Measurements from ENCODE around the gene ASIC2.

Gene ASIC2

DNA sequence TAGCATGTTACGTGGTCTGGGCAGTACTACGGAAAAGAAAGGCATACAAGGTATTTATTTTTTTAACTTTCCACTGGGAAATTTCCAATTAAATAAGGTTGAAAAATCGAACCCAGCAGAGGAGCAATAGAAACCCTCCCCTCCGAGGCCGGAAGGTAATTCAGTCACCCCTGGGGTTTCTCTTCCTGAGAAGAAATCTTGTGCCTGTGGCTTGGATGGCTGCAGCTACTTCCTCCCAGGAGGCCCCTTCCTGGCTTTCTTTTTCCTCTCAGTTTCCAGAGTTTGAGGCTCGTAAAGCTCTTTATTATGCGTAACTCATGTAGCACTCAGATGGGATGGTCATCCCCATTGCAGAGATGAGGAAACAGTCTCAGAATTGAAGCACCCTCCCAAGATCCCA is 140.3 kb downstream of the ASIC2 start:
- no peak for DNase-seq (ENCODE audit: low spot score)

DNA sequence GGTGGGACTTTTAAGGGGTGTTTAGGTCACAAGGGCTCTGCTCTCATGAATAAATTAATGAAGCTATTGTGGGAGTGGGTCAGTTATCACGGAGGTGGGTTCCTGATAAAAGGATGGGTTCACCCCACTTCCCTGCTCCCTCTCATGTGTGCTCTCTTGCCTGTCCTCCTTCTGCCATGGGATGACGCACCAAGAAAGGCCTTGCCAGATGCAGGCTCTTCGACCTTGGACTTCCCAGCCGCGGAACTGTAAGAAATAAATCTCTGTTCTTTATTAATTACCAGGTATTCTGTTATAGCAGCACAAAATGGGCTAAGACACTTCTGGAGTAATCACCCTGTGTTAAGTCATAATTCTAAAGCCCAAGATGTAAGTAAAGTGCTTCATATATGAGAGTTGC is 141.5 kb downstream of the ASIC2 start:
- no peak for DNase-seq (ENCODE audit: low spot score)

DNA sequence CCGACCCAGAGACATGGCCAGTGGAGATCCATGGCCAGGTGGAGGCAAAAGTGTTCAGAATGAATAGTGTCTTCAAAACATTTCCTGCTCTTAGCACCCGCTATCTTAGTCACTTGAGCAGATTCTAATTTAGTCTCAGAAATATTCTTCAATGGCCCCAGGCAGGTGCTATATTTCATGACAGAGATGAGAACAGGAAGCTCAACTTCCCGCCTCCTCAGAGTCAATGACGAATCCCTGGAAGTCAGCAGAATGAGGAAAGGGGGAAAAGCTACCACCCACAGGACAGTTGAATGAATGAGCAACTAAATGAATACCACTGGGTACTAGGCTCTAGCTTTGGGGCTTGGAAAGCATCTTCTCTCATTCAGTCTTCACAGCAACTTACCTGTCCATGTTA is 147.2 kb downstream of the ASIC2 start:
- DNase-seq (ENCODE audit: low spot score) = peak; percentile 21

DNA sequence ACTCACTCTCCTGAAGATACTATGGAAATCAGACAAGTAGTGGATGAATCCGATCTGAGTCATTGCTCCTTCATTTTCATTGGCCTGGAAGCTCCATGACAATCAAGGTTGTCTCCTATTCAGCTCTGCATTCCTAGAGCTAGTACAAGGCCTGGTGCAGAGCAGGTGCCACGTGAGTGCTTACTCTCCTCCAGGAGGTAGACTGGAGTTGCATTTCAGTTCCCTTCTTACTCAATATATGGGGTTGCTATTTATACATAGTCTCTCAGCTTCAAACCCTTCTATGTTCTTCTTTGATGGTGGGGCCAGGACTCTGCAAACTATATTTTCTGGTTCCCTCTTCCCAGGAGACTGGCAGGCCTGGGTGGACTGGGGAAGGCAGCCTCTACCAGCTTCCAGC is 148.3 kb downstream of the ASIC2 start:
- no peak for DNase-seq (ENCODE audit: low spot score)

DNA sequence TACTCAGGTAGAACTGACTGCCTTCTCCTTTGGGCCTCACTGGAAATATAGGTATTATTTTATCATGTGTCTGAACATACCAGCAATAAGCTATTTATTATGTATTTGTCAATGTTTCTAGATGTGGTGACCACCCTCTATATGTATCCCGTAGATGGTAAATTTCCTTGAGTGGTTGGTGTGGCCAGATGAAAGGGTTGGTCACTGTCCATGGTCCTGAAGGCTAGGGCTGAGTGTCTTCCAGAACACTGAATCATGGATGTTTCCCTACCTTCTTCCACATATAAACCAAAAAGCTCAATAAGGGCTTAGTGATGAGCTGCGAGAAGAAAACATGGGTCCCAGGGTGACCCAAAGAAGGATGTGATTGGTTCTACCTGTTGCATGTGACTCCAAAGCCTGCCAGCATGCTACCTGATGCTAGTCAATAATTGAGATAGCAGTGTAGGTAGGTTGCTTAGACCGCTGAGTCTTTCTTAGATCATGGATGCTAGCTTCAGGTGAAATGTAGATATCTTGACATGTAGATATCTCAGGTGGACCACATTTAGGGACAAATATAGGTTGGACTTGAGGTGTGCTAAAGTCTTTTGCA is 150.3 kb downstream of the ASIC2 start:
- DNase-seq (ENCODE audit: low spot score) = no peak

DNA sequence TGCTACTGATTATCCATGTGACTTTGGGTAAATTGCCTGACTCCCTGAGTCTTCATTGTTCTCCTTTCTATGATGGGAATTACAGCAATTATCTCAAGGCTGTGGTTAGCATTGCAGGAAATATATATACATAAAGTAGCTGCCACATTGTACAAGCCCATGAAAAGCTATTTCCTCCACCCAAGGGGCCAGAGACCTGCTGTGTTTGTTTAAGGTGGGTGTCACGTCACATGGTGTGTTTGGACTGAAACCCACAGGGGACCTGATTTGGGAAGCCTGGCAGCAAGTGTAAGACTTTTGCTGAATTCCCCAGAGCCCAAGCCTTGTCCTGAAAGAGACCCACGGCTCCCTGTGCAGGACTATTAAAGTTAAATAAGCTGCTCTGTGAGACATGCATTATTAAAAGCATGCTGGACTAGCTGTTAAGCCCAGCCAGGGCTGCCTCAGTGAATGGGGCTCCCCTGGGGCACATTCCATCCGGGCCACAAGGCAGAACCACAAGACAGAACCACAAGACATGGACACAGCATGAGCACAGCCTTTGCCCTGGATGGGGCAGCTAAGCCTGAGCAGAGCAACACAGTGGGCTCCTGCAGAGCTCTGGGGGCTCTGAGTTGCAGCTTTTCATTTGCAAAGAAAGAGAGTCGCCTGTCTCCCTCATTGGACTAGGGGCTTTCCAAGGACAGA is 152.5 kb downstream of the ASIC2 start:
- DNase-seq (ENCODE audit: low spot score) = no peak

DNA sequence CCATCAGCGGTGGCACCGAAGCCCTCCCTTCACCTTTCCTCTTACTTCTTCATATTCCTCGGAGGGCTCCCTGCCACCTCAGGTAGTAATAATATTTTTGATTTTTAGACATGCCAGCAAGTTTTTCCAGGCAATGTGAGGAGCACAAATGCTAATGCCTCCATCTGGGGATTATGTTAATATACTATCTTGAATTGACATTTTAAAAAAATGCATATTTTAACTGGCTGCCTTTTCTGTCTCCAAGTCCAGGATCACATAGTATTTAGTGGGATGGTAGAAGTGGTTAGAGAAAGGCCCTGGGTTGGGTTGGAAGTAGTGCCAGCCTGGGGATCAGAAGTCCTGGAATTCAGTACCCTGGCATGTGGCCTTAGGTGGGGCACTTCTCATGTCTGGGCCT is 154.5 kb downstream of the ASIC2 start:
- DNase-seq (ENCODE audit: low spot score) = no peak

DNA sequence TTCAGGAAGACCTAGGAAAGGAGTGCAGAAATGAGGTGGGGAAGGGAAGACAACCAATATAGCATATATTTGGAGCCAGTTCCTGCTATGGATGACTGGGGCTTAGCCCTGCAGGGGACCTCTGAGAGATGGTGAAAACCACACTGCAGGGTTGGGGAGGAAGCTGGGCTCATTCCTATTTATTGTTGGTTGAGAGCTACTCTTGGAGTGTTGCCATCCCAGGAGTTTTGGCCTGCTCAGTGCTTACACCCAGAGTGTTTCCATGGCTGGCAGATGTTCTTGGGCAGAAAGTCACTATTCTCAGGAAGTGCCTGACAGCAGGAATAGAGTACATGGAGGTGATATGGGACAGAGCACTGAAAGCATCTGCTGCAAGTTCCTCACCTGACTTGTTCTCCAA is 155.7 kb downstream of the ASIC2 start:
- no peak for DNase-seq (ENCODE audit: low spot score)

DNA sequence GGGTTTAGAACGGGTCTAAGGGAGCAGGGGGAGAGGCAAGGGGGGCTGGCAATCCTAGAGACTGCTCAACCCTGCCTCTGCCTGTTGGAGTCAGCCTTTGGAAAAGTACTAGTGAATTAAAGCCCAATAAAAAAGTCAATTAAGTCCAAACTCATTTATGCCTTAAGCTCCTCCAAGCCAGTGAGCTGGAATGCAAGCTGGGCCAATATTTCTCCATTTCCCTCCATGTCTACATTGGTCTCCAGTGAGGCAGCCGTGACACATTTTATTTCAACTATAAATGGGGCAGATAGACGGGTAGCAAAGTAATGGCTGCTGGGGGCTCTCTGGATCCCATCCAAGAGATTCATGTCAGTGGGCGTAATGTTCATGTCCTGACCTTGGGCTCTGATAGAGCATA is 157.4 kb downstream of the ASIC2 start:
- DNase-seq (ENCODE audit: low spot score) = no peak

DNA sequence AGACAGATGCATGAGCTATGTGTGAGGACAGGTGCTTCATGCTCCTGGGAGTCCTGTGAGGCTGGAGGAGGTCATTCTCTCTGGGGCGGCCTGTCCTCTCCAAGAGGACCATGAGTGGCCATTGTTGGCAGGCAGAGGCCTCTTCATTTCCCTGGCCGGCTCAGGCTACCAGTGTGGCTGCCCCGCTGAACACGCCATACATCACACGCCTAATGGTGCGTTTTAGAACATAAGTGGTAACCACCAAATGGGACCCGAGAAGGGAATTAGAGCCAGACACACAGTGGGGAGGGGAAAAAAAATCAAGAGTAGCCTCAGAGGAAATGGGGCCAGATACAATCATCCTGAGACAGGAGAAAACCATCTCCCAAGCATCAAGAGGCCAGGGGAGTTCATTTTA is 161.5 kb downstream of the ASIC2 start:
- DNase-seq (ENCODE audit: low spot score) = no peak

DNA sequence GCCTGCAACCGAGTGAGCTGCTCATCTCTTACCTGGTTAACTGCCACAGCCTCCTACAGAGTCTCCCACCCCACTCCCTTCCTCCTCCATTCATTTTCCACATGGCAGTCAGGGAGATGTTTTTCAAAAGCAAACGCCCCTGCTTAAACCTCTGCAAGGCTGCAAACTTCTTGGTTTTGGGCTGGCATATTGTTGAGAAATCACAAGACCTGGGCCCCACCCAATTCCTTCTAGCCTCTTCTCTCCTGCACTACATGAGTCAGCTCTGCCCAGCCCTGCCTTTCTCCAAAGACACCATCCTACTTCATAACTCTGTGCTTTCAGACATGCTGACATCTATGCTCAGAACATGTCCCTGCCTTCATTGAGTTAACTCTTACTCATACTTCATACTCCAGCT is 165.4 kb downstream of the ASIC2 start:
- peak; percentile 80 for DNase-seq (ENCODE audit: low spot score)

DNA sequence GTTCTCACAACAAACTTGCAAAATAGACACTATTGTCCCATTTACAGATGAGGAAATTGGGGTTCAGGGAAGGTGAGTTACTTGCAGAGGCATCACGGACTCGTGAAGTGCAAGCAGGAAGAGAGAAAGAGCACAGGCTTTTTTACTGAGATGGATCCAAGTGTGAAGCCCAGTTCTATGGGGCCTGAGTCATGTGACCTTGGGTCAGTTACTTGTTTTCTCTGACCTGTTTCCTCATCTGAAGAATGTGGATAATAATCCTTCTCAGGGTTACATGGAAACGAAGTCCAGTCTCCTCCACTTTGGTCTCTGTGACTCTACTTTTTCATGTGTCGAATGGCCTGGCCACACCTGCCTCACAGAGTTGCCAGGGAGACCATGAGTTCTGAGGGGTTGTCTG is 167.0 kb downstream of the ASIC2 start:
- no peak for DNase-seq (ENCODE audit: low spot score)

DNA sequence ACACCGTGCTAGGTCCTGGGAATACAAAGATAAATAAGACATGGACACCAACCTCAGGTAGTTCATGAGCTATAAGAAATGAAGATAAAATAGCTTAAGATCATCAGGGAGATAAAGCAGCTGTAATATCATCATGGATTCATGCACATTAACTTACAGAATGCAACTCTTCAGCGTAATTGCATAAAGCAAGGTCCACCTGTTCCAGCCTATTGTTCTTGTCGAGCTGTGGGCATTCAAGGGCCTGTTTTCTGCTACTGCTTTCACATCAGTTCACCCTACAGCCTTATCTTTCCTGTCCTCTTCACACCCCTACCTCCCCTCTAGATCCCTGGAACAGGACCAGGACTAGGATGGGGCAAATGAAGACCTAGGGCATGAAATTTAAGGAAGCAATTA is 167.5 kb downstream of the ASIC2 start:
- no peak for DNase-seq (ENCODE audit: low spot score)

DNA sequence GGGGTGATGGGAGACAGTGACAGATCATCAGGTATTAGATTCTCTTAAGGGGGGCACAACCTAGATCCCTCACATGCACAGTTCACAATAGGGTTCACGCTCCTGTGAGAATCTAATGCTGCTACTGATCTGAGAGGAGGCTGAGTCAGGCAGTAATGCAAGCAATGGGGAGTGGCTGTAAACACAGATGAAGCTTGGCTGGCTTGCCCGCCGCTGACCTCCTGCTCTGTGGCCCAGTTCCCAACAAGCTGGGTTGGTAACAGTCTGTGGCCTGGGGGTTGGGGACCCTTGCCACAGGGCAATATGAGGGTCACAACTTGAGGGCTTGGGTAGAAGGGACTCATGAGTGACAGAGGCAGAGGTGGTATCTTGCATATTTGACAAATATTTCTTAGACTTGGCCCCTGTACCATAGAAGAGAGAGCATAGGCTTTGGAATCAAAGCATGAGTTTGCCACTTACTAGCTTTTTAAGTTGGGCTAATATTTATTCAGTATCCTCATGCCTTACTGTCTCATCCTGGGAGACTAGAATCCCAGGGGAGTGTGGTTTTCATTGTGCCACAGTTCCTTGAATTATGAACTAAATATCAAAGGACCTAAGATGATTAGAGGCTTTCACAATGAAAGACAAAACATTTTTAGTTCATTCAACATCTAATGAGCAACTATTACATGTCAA is 168.1 kb downstream of the ASIC2 start:
- DNase-seq (ENCODE audit: low spot score) = no peak

DNA sequence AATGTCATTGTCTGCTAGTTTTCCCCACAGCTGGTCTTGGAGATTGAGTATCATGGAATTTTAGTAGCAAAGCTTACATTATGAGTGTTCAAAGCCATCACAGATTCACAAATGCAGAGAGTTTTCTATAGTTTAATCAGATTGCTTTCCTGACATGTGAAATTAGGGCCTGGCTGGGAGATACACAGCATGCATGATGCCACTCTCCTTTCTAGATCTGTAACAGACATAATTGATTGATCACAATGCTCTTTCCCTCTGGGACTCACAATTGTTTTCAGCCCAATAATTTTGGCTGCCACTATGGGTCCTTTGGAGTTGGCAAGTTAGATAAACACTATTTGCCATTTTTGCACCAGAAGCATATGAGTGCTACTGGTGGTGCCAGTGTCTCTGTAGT is 168.9 kb downstream of the ASIC2 start:
- DNase-seq (ENCODE audit: low spot score) = no peak

DNA sequence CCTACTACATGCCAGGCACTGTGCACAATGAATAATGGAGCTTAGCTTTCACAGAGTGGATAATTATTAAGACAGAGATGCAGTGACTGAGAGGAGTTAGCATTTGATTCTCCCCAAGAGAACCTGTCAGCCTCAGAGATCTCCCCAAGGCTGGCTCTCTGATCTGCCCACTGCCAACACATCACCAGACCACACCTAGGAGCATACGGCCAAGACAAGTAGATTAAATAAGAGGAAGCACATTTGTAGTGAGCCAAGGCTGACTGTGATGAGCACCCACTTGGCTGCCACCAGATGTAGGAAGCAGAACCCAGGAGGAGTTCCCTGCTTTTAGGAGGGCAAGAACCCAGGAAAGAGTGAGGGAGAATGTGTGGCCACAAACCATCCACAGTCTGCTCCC is 171.3 kb downstream of the ASIC2 start:
- no peak for DNase-seq (ENCODE audit: low spot score)

DNA sequence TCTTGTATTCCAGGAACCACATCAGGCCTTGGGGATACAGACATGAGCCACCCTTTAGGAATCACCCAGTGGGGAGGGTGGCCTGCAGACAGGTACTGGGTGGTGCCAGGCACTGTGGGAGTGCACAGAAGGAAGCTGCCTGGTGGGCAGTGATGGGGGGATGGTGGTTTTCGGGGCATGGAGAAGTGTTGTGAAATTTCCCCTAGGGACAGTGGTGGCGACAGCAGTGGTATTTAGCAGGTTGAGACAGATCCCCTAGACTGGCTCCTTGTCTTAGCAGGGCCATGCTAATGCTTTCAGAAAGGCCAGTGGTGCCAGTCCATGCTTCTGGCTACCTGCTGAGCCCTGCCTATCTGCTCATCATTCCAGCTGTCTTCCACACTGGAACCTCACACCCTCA is 171.8 kb downstream of the ASIC2 start:
- DNase-seq (ENCODE audit: low spot score) = no peak

DNA sequence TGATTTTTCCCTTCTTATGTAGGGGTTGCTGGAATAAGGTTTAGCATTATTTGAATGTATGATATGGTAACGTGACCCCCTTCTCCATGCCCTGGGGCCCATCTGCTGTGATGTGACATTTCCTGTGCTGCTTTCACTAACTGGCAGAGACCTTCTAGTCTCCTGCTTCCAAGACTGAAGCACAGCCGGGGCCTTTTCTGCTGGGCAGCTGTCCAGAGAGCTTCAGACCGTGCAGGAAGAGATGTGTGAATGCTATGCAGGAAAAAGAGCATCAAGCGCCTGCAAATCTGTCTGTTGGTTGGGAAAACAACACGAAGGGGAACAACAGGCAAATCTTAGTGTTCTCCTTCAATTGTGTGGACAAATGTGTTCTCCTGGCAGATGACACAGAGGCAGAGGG is 173.0 kb downstream of the ASIC2 start:
- no peak for DNase-seq (ENCODE audit: low spot score)

DNA sequence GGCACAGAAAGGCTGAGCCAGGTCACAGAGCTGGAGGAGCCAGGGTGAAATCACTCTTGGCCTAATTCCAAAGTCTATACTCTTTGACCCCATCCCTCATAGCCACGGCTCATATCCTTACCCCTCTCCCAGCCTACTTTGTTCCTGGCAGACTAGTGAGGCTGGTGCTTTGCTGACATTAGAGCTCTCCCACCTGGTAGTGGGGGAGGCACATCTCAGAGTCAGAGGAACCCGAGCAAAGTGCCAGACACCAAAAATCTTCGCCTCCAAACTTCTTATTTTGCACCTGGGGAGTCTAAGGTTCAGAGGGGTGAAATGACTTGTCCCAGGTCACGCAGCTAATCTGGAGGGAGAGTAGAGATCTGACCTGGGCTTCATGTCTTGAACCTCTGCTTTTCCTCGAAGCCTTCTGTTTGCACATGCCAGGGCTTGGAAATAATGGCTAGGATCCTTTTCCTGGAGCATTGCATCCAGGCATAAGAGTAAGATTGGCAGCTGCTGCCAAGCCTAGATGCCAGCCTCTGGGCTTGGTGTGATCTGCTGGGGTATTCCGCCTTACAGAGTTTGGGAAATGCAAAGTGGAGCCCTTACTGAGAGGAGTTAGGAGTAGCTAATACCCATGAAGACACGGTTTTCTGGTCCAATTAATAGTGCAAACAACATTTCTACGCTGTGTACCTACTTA is 174.6 kb downstream of the ASIC2 start:
- DNase-seq (ENCODE audit: low spot score) = peak; percentile 10

DNA sequence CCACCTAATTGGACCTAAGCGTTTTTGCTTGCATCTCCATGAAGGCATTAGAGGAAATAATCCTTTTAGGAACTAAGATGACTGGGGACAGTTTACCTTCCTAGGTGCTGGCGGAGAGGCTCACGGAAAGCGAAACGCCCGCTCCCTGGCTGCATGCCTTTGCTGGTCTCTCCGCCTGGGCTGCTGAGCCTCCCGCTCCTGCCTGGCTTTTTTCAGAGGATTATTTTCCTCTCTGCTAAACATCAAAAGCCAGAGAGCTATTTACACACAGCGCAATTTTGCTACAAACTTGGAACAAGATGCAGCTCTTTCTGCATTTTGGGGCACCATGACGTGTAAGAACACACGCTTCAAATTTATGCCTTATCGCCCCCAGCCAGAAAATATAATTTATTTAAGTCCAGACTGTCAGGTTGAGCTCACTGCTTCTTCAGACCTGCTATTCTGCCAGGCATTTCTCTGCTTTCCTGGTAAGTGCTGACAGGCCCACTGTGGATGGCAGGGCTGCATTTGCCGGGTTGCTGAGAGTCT is 177.0 kb downstream of the ASIC2 start:
- DNase-seq (ENCODE audit: low spot score) = no peak

DNA sequence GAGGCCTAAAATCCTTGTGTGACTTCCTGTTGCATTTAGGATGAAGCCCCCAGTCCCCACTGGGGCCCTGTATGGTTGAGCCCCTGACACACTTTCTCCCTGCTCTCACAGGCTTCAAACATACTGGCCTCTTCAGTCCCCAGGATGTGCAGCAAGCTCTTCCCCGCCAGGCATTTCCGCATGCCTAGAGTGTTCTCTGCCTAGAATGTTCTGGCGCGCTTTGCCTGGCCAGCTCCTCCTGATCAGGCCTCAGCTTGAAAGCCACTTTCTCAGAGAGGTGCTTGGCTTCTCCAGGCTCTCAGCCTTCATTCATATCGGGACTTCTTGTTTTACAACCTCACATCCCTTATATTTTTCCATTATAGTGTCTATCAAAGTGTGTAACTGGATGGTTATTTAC is 177.7 kb downstream of the ASIC2 start:
- no peak for DNase-seq (ENCODE audit: low spot score)

DNA sequence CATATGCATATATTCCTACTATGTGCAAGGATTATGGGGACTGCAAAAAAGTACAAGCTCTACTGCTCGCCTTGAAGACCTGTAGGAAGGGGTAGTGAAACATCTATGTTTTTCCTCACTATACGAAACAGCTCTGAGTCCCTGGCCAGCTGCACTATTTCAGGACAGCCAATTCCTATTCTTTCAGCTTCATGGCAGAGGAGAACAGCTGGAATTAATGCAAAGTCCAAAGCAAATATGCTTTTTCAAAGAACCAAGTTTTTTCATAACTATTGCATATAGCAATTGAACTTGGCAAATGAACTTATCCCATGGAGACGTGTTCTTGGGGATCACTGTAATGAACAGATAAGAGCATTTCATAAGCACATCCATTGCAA is 179.1 kb downstream of the ASIC2 start:
- DNase-seq (ENCODE audit: low spot score) = no peak

All from putamen (tissue), 1 donor.